ENCODE results near the gene SPHK2. TPM values are rescaled to one million over a fixed set of nuclear protein-coding genes. Genes with fewer than 3 reads are reported as not detected.

The SPHK2 gene
- total RNA-seq, 4 donors from 2014 or later: 17.1 to 45.4 (median 31.4) TPM

GRCh38 chr19:48624067-48624594, 4.8 kb downstream of the SPHK2 start:
- peak; percentile 99 for DNase-seq
- no peaks in the 10 kb centered on the region for H3K9me3 ChIP-seq
- no peaks in the 10 kb centered on the region for H3K27me3 ChIP-seq
- H3K4me3 ChIP-seq (replicated peaks in 1 of 3): peak overlapping the region in 2 of 3 donors; percentile 37 to 76
- peaks cover 20 to 25% of the 10 kb centered on the region in 2 donors for H3K4me1 ChIP-seq
- WGBS, 2 donors: 0 to 5% methylated on average over 16 to 33 of the region's 40 CpGs
- intact Hi-C loops (cut with DNase I): no loop called here
- peak overlapping the region; percentile 73 to 81 (median 81) for H3K27ac ChIP-seq
- TF ChIP-seq CTCF (IDR thresholded peaks at IDR 0.05): no peak
- peak in 1 of 2 donors; percentile 57 for TF ChIP-seq POLR2A (IDR thresholded peaks at IDR 0.05)
- peaks cover 4 to 5% of the 10 kb centered on the region in 2 donors for H3K36me3 ChIP-seq

GRCh38 chr19:48624791-48625723, 5.8 kb downstream of the SPHK2 start:
- H3K27me3 ChIP-seq: no peaks in the 10 kb centered on the region
- 50 to 55% methylated on average over 23 to 24 of the region's 24 CpGs for WGBS, 2 donors
- H3K27ac ChIP-seq: peak overlapping the region; percentile 73 to 81 (median 81)
- no peaks in the 10 kb centered on the region for H3K9me3 ChIP-seq
- TF ChIP-seq POLR2A (IDR thresholded peaks at IDR 0.05) (no peak), CTCF (IDR thresholded peaks at IDR 0.05) (no peak)
- H3K4me3 ChIP-seq (replicated peaks in 1 of 3): peak overlapping the region in 1 of 3 donors; percentile 37
- peak; percentile 24 to 34 for DNase-seq
- peaks cover 4 to 5% of the 10 kb centered on the region in 2 donors for H3K36me3 ChIP-seq
- H3K4me1 ChIP-seq: peaks cover 15 to 24% of the 10 kb centered on the region in 2 donors
- intact Hi-C loops (cut with DNase I): no loop called here

DNA sequence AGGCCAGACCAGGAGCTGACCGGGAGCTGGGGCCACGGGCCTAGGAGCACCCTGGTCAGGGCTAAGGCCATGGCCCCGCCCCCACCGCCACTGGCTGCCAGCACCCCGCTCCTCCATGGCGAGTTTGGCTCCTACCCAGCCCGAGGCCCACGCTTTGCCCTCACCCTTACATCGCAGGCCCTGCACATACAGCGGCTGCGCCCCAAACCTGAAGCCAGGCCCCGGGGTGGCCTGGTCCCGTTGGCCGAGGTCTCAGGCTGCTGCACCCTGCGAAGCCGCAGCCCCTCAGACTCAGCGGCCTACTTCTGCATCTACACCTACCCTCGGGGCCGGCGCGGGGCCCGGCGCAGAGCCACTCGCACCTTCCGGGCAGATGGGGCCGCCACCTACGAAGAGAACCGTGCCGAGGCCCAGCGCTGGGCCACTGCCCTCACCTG, 6.6 kb downstream of the SPHK2 start:
- intact Hi-C loops (cut with DNase I): no loop called here
- no peak overlapping the region for H3K27ac ChIP-seq
- no peaks in the 10 kb centered on the region for H3K27me3 ChIP-seq
- H3K9me3 ChIP-seq: no peaks in the 10 kb centered on the region
- TF ChIP-seq CTCF (IDR thresholded peaks at IDR 0.05) (no peak), POLR2A (IDR thresholded peaks at IDR 0.05) (no peak)
- 94 to 95% methylated on average over 9 to 27 of the region's 30 CpGs for whole genome bisulfite sequencing, 2 donors
- H3K4me1 ChIP-seq: peaks cover 13 to 21% of the 10 kb centered on the region in 2 donors
- DNase-seq: no peak
- H3K36me3 ChIP-seq: peaks cover 4 to 5% of the 10 kb centered on the region in 2 donors
- no peak overlapping the region for H3K4me3 ChIP-seq (replicated peaks in 1 of 3)

GRCh38 chr19:48627201-48627864, 8.0 kb downstream of the SPHK2 start:
- intact Hi-C loops (cut with DNase I): no loop called here
- H3K4me3 ChIP-seq (replicated peaks in 1 of 3): no peak overlapping the region
- H3K27ac ChIP-seq: no peak overlapping the region
- no peaks in the 10 kb centered on the region for H3K9me3 ChIP-seq
- 61 to 88% methylated on average over 2 to 5 of the region's 6 CpGs for WGBS, 2 donors
- TF ChIP-seq CTCF (IDR thresholded peaks at IDR 0.05): no peak
- no peak for TF ChIP-seq POLR2A (IDR thresholded peaks at IDR 0.05)
- H3K4me1 ChIP-seq: peaks cover 13 to 31% of the 10 kb centered on the region in 2 donors
- peaks cover 4 to 5% of the 10 kb centered on the region in 2 donors for H3K36me3 ChIP-seq
- DNase-seq: no peak
- H3K27me3 ChIP-seq: no peaks in the 10 kb centered on the region
